Smooth muscle cell of bladder (primary cell): Measurements from ENCODE around the gene CD3E. TPM values are rescaled to one million over a fixed set of nuclear protein-coding genes. Genes with fewer than 3 reads are reported as not detected.

Source experiments
- total RNA-seq: library from RNA; depleted of rRNA; stranded (reverse); fragments of >200 nt; gene quantifications from 2 replicates; pipeline ENCODE4 v1.2.3, GENCODE V29; 2014

Gene CD3E
- not detected in 2 replicates for total RNA-seq

GRCh38 chr11:118304568-118305248, at the start of gene CD3E:
Gene CD3E, plus strand, starts transcription at chr11:118304730. Its CDS starts 223 bp downstream, at chr11:118304953.

DNA sequence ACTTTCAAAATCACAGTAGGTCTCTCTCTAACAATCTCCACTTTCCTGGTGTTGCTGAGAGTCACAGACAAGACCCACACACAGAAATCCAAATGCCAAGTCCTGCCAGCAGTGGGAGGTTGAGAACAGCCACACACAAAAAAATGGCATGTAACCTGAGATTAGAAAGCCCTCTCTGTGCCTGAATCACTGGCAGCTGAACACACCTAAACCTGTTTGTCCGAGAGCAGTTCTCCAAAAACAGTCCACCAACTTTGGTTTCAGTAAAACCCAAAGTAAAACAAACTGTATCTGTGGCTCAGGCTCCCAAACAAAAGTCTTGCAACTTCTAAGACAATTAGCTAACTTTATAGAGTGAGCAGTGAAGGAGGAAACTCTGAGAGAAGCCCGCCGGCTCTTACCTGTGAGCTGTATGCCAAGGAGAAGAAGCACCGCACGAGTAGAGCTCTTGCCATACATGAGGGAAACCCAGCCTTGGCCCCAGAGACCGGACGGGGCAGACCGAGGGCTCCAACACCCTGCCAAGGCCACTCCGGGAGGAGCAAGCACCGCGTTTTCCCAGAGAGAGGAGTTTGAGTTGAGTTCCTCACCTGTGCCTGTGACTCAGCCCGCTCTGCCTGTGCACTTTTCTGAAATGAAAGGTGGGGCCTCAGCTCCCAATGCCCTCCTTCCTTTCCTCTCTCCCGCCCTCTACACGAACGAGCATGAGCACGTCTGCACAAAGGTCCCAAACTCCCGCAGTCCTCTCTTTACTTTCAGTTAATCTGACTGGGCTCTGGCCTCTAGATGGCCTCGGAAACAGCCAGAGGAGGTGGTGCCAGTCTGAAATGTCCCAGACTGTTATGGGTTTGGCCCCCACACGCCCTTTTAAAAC, 40.6 kb upstream of the CD3E start, which contains the start of gene MPZL2:
Gene MPZL2, minus strand, starts transcription at position 603 of the 874 bp plus-strand sequence. Its CDS starts 144 bp downstream, at position 459.

GRCh38 chr11:118342503-118343161, 38.1 kb downstream of the CD3E start, which contains the start of gene CD3D:
Gene CD3D, minus strand, starts transcription at chr11:118342705. Its CDS starts 98 bp downstream, at chr11:118342607.

GRCh38 chr11:118343981-118344515, 39.5 kb downstream of the CD3E start, which contains the start of gene CD3G:
Gene CD3G, plus strand, starts transcription at chr11:118344344. Its CDS starts 80 bp downstream, at chr11:118344424.

DNA sequence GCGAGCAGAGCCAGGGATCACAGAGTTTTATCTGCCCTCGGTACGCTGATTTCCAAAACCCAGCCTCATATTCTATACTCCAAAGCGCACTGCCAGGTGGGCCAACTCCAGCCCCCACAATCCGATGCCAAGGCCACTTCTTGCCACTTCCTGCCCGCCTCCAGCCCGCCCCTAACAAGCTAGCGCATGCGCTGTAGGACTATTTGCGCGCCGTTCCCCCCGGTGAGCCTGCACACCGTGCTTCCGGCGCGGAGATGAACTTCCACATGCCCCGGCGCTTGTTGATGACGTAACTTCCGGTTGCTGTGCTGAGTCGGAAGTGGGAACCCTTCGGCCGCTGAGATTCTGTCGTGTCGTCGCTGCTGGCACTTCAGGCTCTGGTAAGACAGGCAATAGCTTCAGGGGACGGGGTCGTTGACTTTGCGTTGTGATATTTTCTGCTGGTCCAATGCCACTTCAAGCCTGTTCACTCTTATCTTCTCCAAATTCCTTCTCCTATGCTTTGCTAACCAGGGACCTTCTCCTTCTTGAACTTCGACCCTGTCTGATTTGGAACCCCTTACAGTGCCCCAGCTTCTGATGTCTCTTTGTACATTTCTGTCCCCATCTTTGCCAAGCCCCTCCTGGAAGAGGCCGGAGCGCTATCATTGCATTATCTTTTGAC, 54.9 kb downstream of the CD3E start, which contains the start of gene UBE4A:
Gene UBE4A, plus strand, starts transcription at position 306 of the 664 bp plus-strand sequence. CDS start 5,481 bp downstream, outside the sequence.

Other genes starting within 250 kb of the CD3E start
- not detected in 2 replicates for gene TMPRSS4, start 227.7 kb upstream of the CD3E start, total RNA-seq
- not detected in 2 replicates for gene SMIM35, start 217.8 kb upstream of the CD3E start, total RNA-seq
- under 0.01 and 0.14 TPM in 2 replicates for gene SCN4B, start 151.9 kb upstream of the CD3E start, total RNA-seq
- under 0.01 TPM in 1 of 2 replicates, not detected in the other for gene SCN2B, start 128.1 kb upstream of the CD3E start, total RNA-seq
- not detected in 2 replicates for gene JAML, start 79.7 kb upstream of the CD3E start, total RNA-seq
- gene MPZL3, start 52.4 kb upstream of the CD3E start, total RNA-seq = 0.28 TPM in 2 replicates
- under 0.01 TPM in 1 of 2 replicates, not detected in the other for gene MPZL2, start 40.4 kb upstream of the CD3E start, total RNA-seq
- gene CD3D, start 38.0 kb downstream of the CD3E start, total RNA-seq = not detected in 2 replicates
- not detected in 2 replicates for gene CD3G, start 39.6 kb downstream of the CD3E start, total RNA-seq
- gene UBE4A, start 54.9 kb downstream of the CD3E start, total RNA-seq = 32.7 and 36.8 TPM in 2 replicates
- gene ATP5MG, start 96.9 kb downstream of the CD3E start, total RNA-seq = 107 and 120 TPM in 2 replicates
- gene KMT2A, start 131.8 kb downstream of the CD3E start, total RNA-seq = 12.8 and 14.1 TPM in 2 replicates
- 0.43 and 0.46 TPM in 2 replicates for gene TTC36, start 222.7 kb downstream of the CD3E start, total RNA-seq
- 5.0 and 6.7 TPM in 2 replicates for gene TMEM25, start 226.5 kb downstream of the CD3E start, total RNA-seq